ENCODE data around the gene PDE3B. TPM values are rescaled to one million over a fixed set of nuclear protein-coding genes. Genes with fewer than 3 reads are reported as not detected.

Gene PDE3B
- total and polyA plus RNA-seq, 12 donors: 0.42 to 4.2 (median 1.9) TPM

- H3K4me1 ChIP-seq (replicated peaks in 1 of 2): no peaks in the 10 kb centered on the region
- TF ChIP-seq POLR2A (IDR thresholded peaks at IDR 0.05) (no peak), CTCF (IDR thresholded peaks at IDR 0.05) (no peak)
- H3K36me3 ChIP-seq (replicated peaks in 1 of 2): no peaks in the 10 kb centered on the region
- H3K4me3 ChIP-seq: no peak overlapping the region
- 65 to 71% (median 69%) methylated on average over 6 of the region's 6 CpGs for WGBS, 4 donors
- H3K27me3 ChIP-seq: no peaks in the 10 kb centered on the region
- no peaks in the 10 kb centered on the region for H3K9me3 ChIP-seq (replicated peaks in 1 of 3)
- no peak for DNase-seq
- intact Hi-C loops (cut with DNase I): no loop called here
- no peak overlapping the region for H3K27ac ChIP-seq
These were observed 121.2 kb downstream of the PDE3B start for GRCh38 chr11:14764579-14765527.

GRCh38 chr11:14766585-14766984, 123.0 kb downstream of the PDE3B start:
- intact Hi-C loops (cut with DNase I): no loop called here
- Histone ChIP-seq H3K36me3 (replicated peaks in 1 of 2) (no peaks in the 10 kb centered on the region), H3K4me3 (no peak overlapping the region), H3K27me3 (no peaks in the 10 kb centered on the region), H3K4me1 (replicated peaks in 1 of 2) (no peaks in the 10 kb centered on the region), H3K27ac (no peak overlapping the region), H3K9me3 (replicated peaks in 1 of 3) (no peaks in the 10 kb centered on the region)
- TF ChIP-seq POLR2A (IDR thresholded peaks at IDR 0.05): no peak
- TF ChIP-seq CTCF (IDR thresholded peaks at IDR 0.05): no peak
- no peak for DNase-seq

- intact Hi-C loops (cut with DNase I): no loop called here
- no peak for DNase-seq
- no peaks in the 10 kb centered on the region for H3K36me3 ChIP-seq (replicated peaks in 1 of 2)
- 73 to 85% (median 81%) methylated on average over 2 of the region's 2 CpGs for WGBS, 4 donors
- no peaks in the 10 kb centered on the region for H3K4me1 ChIP-seq (replicated peaks in 1 of 2)
- H3K4me3 ChIP-seq: no peak overlapping the region
- TF ChIP-seq CTCF (IDR thresholded peaks at IDR 0.05) (no peak), POLR2A (IDR thresholded peaks at IDR 0.05) (no peak)
- H3K27me3 ChIP-seq: no peaks in the 10 kb centered on the region
- H3K27ac ChIP-seq: no peak overlapping the region
- H3K9me3 ChIP-seq (replicated peaks in 1 of 3): no peaks in the 10 kb centered on the region
These were observed 125.1 kb downstream of the PDE3B start for GRCh38 chr11:14768526-14769188.

GRCh38 chr11:14773755-14774154, 130.2 kb downstream of the PDE3B start:
- H3K4me1 ChIP-seq (replicated peaks in 1 of 2): no peaks in the 10 kb centered on the region
- no peak for DNase-seq
- H3K27me3 ChIP-seq: no peaks in the 10 kb centered on the region
- no peak overlapping the region for H3K27ac ChIP-seq
- TF ChIP-seq CTCF (IDR thresholded peaks at IDR 0.05) (no peak), POLR2A (IDR thresholded peaks at IDR 0.05) (no peak)
- no peaks in the 10 kb centered on the region for H3K36me3 ChIP-seq (replicated peaks in 1 of 2)
- H3K4me3 ChIP-seq: no peak overlapping the region
- intact Hi-C loops (cut with DNase I): no loop called here
- 50 to 64% (median 56%) methylated on average over 1 of the region's 1 CpG for WGBS, 4 donors
- H3K9me3 ChIP-seq (replicated peaks in 1 of 3): no peaks in the 10 kb centered on the region

Data from adrenal gland (tissue), 12 donors.